Prostate gland (tissue), 2 donors: ENCODE measurements around the gene ALK.

Experiments
- CTCF ChIP-seq, 4 experiments: fragments of 200-600 bp in 2 of 4; fragments of 450-650 bp in 2 of 4; sonication (generic) in 2 of 4; IDR thresholded peaks; 1 replicate in 3 of 4; 2 replicates in 1 of 4; pipeline ENCODE4 v1.5.1; 2016 to 2019; ENCODE audit warnings: antibody characterized with exemption in 4 of 4, mild to moderate bottlenecking in 2 of 4, moderate library complexity in 2 of 4
- POLR2AphosphoS5 ChIP-seq: sonication (generic); formaldehyde crosslinking; IDR thresholded peaks from one replicate; pipeline ENCODE4 v1.6.1; 2017; ENCODE audit warnings: antibody characterized with exemption

GRCh38 chr2:29881089-29881730, 40.2 kb downstream of the ALK start:
- no peak for TF ChIP-seq CTCF (IDR thresholded peaks at IDR 0.05)
- no peak for TF ChIP-seq POLR2AphosphoS5
